ENCODE results near the gene CCDC116. TPM values are rescaled to one million over a fixed set of nuclear protein-coding genes. Genes with fewer than 3 reads are reported as not detected.
A peak's percentile ranks its signal among the peaks of the same experiment; 100 is the strongest.

Gene CCDC116
- total RNA-seq, 4 donors from 2014 or later, result 1.5 to 3.5 TPM; not detected in 2

DNA sequence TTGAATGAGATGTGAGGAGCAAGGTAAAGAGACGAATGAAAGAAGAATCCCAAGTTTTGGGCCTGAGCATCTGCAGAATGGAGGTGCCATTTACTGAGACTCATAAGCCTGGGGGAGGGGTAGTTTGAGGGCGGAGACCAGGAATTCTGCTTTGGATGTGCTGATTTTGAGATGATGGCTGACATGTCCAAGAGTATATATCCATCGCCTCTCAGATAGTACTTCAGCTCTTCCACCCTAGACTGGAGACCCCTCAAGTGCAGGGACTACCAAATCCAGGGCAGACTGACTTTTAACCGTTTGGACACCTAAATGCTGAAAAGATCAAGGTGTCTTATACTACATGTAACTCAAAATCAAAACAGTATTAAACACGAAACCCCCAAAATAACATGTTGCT is 8.2 kb downstream of the CCDC116 start:
- H3K36me3 ChIP-seq, result no peaks in the 10 kb centered on the region
- no peaks in the 10 kb centered on the region for H3K27me3 ChIP-seq
- no peaks in the 10 kb centered on the region for H3K9me3 ChIP-seq
- intact Hi-C loops (cut with DNase I; ENCODE audit: low total_unique reads), result no loop called here
- H3K27ac ChIP-seq, result no peak overlapping the region
- no peak overlapping the region for H3K4me3 ChIP-seq
- DNase-seq, result no peak
- peaks cover 0 to 8% of the 10 kb centered on the region in 2 donors for H3K4me1 ChIP-seq
- no peak for TF ChIP-seq POLR2A (IDR thresholded peaks at IDR 0.05)
- TF ChIP-seq, protein P1, sequence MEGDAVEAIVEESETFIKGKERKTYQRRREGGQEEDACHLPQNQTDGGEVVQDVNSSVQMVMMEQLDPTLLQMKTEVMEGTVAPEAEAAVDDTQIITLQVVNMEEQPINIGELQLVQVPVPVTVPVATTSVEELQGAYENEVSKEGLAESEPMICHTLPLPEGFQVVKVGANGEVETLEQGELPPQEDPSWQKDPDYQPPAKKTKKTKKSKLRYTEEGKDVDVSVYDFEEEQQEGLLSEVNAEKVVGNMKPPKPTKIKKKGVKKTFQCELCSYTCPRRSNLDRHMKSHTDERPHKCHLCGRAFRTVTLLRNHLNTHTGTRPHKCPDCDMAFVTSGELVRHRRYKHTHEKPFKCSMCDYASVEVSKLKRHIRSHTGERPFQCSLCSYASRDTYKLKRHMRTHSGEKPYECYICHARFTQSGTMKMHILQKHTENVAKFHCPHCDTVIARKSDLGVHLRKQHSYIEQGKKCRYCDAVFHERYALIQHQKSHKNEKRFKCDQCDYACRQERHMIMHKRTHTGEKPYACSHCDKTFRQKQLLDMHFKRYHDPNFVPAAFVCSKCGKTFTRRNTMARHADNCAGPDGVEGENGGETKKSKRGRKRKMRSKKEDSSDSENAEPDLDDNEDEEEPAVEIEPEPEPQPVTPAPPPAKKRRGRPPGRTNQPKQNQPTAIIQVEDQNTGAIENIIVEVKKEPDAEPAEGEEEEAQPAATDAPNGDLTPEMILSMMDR (IDR thresholded peaks at IDR 0.05), result no peak

DNA sequence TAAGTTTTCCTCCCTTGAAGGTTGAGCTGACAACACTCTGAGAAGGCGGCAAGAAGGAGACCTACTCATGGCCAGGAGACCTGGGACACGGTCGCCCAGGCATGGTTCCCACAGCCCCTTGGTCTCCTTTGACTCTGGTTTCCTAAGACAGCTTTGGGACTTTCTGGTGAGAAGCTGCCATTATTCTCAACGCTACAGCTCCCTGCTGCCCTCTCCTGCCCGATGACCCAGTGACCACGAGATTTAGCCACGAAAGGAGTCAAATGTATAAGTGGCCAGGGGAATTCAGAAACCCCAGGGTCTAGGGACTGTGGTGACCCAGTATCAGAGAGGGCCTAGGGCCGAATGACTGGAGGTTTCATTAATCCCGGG is 8.8 kb downstream of the CCDC116 start:
- Histone ChIP-seq H3K27me3 (no peaks in the 10 kb centered on the region), H3K9me3 (no peaks in the 10 kb centered on the region), H3K27ac (peak overlapping the region in 1 of 2 donors; percentile 62), H3K4me1 (peaks cover 0 to 8% of the 10 kb centered on the region in 2 donors), H3K36me3 (no peaks in the 10 kb centered on the region), H3K4me3 (peak overlapping the region; percentile 24 to 39)
- no peak for TF ChIP-seq POLR2A (IDR thresholded peaks at IDR 0.05)
- TF ChIP-seq, protein P1 (IDR thresholded peaks at IDR 0.05), result peak in 2 of 4 experiments; percentile 7 to 51
- DNase-seq, result no peak
- intact Hi-C loops (cut with DNase I; ENCODE audit: low total_unique reads), result no loop called here

DNA sequence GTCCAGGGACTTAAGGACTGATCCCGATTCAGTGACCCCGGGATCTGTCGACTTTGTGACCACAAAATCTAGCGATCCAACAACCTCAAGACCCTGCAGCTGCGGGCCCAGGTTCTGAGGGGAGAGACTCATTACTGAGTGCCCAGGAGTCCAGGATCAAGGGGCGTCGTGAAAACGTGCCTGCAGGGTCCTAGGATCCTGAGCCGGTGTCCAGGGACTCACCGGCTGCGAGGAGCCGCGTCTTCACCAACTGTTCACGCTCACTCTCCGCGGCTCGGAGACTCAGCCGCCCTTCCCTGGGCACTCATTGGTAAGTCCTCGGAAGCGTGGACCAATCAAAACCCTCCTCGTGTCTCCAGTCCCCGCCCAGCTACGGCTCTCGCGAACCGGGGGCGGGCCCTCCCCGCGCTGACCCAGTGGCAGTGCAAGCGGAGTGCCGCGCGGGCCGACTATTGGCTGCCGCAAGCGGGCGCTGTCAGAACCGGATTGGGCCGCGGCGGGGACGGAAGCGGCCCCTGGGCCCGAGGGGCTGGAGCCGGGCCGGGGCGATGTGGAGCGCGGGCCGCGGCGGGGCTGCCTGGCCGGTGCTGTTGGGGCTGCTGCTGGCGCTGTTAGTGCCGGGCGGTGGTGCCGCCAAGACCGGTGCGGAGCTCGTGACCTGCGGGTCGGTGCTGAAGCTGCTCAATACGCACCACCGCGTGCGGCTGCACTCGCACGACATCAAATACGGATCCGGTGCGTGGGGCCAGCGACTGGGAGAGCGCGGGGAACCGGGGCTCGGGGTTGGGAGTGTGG is 9.4 kb downstream of the CCDC116 start, which contains the start of gene SDF2L1:
Gene SDF2L1 (plus strand): TSS at position 514 of the 795 bp plus-strand sequence. CDS start 35 bp downstream, at position 549.
- Histone ChIP-seq H3K27me3 (no peaks in the 10 kb centered on the region), H3K27ac (peak within 1 kb of the TSS in 1 of 2 donors; percentile 65), H3K36me3 (no peaks in the 10 kb centered on the region), H3K4me1 (peaks cover 0 to 8% of the 10 kb centered on the region in 2 donors), H3K9me3 (no peaks in the 10 kb centered on the region), H3K4me3 (peak within 1 kb of the TSS; percentile 73 to 74)
- intact Hi-C loops (cut with DNase I; ENCODE audit: low total_unique reads), result no loop called here
- DNase-seq, result peak; percentile 98
- TF ChIP-seq, protein P1 (IDR thresholded peaks at IDR 0.05), result peak in 3 of 4 experiments; percentile 17 to 54 (median 24)
- TF ChIP-seq POLR2A (IDR thresholded peaks at IDR 0.05), result peak in 1 of 2 donors; percentile 60

DNA sequence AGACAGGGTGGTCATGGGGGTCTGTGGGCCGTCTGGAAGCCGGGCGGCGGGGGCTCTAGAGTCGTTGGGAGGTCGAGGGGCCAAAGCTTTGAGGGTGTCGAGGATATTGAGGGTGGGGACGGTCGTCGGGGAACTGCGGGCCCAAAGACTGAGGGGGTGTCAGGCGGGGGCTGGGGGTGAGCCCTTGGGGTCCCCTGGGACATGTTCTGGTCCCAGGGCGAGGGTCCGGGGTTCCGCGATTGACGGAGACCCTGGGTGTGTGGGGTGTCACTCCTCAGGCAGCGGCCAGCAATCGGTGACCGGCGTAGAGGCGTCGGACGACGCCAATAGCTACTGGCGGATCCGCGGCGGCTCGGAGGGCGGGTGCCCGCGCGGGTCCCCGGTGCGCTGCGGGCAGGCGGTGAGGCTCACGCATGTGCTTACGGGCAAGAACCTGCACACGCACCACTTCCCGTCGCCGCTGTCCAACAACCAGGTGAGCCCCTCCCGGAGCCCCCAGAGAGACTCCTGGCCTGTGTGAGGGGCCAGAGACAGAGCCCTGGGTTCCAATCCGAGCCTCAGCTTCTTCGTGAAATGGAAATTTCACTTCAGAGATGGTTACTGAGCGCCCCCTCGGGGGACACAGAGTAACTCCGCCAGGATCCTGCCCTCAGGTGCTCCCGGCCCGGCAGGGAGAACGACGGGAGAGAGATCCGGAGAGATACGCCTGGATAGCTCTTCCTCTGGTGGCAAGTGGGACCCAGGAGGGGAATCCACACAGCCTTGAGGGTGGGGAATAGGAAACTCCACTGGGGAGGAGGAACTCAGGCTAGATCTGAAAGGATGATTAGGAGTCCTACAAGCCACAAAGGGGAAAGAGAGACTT is 10.3 kb downstream of the CCDC116 start:
- peak overlapping the region; percentile 73 to 74 for H3K4me3 ChIP-seq
- intact Hi-C loops (cut with DNase I; ENCODE audit: low total_unique reads), result no loop called here
- H3K9me3 ChIP-seq, result no peaks in the 10 kb centered on the region
- no peak for DNase-seq
- H3K27ac ChIP-seq, result peak overlapping the region in 1 of 2 donors; percentile 65
- TF ChIP-seq, protein P1 (IDR thresholded peaks at IDR 0.05), result peak in 3 of 4 experiments; percentile 22 to 36 (median 35)
- no peak for TF ChIP-seq POLR2A (IDR thresholded peaks at IDR 0.05)
- no peaks in the 10 kb centered on the region for H3K27me3 ChIP-seq
- H3K4me1 ChIP-seq, result peaks cover 0 to 8% of the 10 kb centered on the region in 2 donors
- no peaks in the 10 kb centered on the region for H3K36me3 ChIP-seq

Data from uterus (tissue), 4 donors.